Astrocyte of the cerebellum (primary cell): Measurements from ENCODE around the gene FEN1.
A peak's percentile ranks its signal among the peaks of the same experiment; 100 is the strongest.

ENCODE experiments used
- DNase-seq: peaks from one replicate; pipeline ENCODE4 v3.0.0-alpha.2; 2011; ENCODE audit warnings: low read depth
- H3K4me3 ChIP-seq: 2 replicates; pipeline ENCODE4 v1.5.1; 2011; ENCODE audit warnings: mild to moderate bottlenecking, low read depth, low read length, moderate library complexity
- in situ Hi-C: cut with HindIII; loops from 2 replicates; pipeline ENCODE4 v1.10.0; 2017; ENCODE audit warnings: low sequenced_read_pairs
- TF ChIP-seq, protein P1 (sequence below): IDR thresholded peaks from 2 replicates; pipeline ENCODE4 v1.5.1; 2012; ENCODE audit warnings: low read length, low read depth, moderate library complexity, mild to moderate bottlenecking; ENCODE audit errors: missing control alignments

FEN1 gene

DNA sequence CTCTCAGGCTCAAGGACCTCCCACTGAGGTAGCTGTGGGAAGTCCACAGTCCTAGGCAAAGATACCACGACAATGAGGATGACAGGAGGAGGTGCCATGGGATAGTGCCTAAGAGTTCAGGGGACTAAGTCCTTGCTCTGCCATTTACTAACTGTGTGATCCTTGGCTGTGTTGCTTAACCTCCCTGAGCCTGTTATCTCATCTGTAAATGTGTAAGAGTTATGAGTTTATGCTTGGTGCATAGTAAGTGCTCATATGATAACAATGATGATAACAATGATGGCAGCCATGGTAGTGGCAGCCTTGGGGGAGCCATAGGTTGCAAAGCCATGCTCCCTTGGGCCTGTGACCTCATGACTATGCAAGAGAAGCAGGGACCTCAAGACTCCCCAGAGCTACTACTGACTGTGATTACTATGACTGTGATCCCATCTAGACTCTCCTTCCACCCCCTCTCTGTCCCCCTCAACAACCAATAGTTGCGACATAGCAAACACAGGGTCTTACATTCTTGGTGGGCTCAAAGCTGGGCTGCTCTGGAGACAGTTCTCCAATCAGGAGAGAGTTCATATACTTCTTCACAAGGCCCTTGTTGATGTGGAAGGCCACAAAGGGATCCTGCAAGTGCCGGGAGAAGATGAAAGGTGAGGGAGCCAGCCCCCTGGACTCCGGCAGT lies 20.2 kb downstream of the FEN1 start:
- no peak for DNase-seq
- TF ChIP-seq, protein P1, sequence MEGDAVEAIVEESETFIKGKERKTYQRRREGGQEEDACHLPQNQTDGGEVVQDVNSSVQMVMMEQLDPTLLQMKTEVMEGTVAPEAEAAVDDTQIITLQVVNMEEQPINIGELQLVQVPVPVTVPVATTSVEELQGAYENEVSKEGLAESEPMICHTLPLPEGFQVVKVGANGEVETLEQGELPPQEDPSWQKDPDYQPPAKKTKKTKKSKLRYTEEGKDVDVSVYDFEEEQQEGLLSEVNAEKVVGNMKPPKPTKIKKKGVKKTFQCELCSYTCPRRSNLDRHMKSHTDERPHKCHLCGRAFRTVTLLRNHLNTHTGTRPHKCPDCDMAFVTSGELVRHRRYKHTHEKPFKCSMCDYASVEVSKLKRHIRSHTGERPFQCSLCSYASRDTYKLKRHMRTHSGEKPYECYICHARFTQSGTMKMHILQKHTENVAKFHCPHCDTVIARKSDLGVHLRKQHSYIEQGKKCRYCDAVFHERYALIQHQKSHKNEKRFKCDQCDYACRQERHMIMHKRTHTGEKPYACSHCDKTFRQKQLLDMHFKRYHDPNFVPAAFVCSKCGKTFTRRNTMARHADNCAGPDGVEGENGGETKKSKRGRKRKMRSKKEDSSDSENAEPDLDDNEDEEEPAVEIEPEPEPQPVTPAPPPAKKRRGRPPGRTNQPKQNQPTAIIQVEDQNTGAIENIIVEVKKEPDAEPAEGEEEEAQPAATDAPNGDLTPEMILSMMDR = no peak
- in situ Hi-C loops = loop anchor here (10.0 kb wide), 2 partner anchors 112 to 292 kb away; no protein-coding TSS in a partner anchor
- no peak overlapping the region for H3K4me3 ChIP-seq

DNA sequence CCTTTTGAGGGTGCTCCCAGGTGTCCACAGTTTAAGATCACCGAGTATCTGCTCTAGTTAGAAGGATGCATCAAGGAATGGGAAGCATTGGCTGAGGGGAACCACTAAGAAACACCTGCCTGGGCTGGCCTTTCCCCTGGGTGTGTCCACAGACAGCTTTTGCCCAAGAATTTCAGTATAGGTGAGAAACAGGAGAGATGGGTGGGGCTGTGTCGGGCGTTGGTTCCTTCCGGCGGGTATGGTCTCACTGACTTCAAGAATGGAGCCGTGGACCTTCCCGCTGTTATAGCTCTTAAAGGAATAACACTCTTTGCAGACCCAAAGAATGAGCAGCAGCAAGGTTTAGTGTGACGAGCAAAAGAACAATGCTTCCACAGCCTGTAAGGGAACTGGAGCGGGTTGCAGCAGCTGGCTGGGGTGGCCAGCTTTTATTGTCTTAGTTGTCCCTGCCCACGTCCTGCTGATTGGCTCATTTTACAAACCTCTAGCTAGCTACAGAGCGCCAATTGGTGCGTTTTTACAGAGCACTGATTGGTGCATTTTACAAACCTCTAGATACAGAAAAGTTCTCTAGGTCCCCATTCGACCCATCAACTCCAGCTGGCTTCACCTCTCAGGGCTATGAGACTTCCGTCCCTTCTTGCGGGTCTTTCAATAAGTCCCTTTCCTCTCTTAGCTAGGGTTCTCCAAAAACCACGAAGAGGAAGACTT lies 21.7 kb downstream of the FEN1 start:
- DNase-seq = no peak

DNA sequence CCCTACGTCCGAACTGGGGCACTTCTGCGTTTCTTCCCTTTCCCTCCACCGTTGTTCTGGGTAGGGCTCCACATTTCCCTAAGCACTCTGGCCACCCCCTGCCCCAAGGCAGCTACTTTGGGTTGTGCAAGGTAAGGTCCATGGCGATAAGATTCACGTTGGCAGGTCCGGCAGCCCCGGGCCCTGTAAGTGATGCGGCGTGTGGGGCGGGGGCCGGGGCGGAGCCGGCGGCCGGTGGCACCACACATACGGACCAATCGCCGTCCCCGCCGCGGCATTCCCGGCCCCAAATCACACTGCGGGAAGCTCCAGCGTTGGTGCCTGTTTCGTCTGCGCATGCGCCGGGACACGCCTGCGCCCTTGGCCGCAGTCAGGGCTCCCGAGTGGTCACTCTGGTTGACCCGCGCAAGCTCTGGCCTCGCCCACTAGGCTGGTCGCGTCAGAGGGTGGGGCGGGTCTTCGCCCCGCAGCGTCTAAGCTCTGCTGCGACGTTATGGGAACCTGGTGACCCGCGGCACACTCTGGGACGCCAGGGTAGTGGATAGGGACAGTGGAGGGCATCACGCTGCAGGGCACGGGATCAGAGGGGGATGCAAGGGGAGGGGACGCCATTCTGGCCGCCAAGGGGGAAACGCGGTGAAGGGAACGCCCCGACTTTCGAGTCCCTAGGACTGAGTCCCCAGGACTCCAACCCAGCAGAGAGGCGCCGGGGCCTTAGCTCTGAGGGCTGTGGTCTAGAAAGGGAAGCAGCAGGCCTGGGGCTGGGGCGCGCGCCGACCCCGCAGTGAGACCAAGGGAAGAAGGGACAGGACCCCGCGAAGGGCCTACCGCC lies 22.5 kb downstream of the FEN1 start:
- H3K4me3 ChIP-seq = peak overlapping the region; percentile 72
- TF ChIP-seq, protein P1 = no peak
- DNase-seq = peak; percentile 80
- in situ Hi-C loops = loop anchor here (10.0 kb wide), 2 partner anchors 110 to 290 kb away; no protein-coding TSS in a partner anchor

More for the DNA sequence above, 21.7 kb downstream of the FEN1 start:
- in situ Hi-C loops = loop anchor here (10.0 kb wide), 2 partner anchors 110 to 290 kb away; no protein-coding TSS in a partner anchor
- TF ChIP-seq, protein P1 = no peak
- peak overlapping the region; percentile 72 for H3K4me3 ChIP-seq

DNA sequence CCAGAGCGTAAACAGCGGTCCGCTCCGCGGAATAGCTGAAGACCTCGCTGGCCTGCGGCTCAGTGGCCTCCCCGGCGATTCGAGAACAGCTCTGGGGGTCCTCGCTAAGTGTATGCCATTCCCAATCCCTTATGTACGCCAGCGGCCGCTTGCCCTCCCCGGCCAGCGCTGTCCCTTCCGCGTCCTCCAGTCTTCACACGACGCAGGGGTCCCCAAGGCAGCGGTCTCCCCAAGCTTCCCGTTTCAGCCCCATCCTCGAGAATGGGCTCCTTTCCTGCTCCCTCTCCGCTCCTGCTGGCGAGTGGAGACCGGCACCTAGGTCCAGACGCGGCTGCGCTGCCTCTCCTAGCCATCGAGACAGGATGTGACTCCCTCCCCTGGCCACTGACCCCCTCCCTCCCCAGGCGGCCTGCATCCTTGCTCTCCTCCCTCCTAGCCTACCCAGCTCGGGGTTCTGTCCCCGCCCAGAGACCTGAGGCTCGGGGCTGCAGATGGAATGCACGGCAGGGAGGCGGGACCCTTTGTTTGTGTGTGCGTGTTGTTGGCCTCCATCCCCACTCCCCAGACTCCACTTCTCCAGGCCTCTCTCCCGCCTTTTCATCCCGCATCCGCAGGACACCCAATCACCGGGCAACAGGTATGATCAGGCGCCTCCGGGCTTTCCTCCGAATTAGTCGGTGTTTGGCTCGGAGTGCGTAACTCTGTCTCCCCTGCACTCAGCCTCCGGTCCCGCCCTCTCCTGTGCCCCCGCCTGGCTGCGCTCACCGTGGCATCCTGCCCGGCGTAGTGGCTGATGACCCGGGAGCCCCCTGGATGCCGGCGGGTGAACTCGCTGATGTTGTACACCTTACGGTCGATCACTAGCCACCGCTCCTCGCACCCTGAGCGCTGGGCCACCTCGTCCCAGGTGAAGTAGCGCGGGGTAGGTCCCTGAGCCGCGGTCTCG lies 23.4 kb downstream of the FEN1 start:
- DNase-seq = no peak
- TF ChIP-seq, protein P1 = no peak
- peak overlapping the region; percentile 72 for H3K4me3 ChIP-seq
- in situ Hi-C loops = loop anchor here (10.0 kb wide), 2 partner anchors 109 to 289 kb away; no protein-coding TSS in a partner anchor

DNA sequence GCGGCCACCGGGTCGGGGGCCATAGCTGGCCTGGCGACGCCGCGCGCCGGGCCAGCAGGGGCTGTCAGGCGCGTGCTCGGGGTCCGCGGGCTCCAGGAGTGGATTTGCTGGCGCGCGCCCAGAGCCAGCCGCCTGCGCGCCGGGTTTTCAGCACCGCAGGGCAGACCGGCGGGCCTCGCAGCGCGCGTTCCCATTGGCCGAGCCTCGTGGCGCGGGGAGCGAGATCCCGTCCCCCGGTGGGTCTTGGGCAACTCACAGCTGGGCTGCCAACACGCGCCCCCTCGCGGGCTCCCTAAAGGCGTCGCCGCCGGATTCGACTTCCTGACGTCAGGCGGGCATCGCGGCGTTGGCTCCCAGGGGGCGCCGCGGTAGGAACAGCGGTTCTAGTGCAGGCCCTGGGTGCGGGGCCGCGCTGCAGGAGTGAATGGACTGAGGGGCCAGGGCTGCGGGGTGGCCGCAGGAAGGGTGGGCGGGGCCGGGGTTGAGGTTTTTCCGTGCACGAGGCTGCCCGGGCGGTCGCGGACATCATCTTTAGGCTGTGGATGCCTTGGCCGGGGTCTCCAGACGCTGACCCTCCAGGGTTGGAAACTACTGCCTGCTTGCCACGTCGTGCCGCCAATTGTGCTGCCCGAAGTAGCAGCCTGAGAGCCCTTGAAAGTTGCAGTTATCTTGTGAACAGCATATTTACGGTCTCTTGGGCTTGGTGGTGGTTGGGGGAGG lies 24.2 kb downstream of the FEN1 start, which contains the start of gene FADS1:
FADS1 (minus strand) TSS at position 268 of the 720 bp plus-strand sequence; CDS start at position 194, 74 bp downstream.
- H3K4me3 ChIP-seq = peak within 1 kb of the TSS; percentile 72
- in situ Hi-C loops = loop anchor here (10.0 kb wide), 2 partner anchors 108 to 288 kb away; no protein-coding TSS in a partner anchor

More for the DNA sequence above, 24.2 kb downstream of the FEN1 start, which contains the start of gene FADS1:
- no peak for DNase-seq
- TF ChIP-seq, protein P1 = peak; percentile 50
